HepG2 (cell line): ENCODE data around the gene AASDHPPT. TPM values are rescaled to one million over a fixed set of nuclear protein-coding genes. Genes with fewer than 3 reads are reported as not detected.

ENCODE experiments used
- ATAC-seq: fragments of 200-7000 bp; cut with Tn5 transposase; 3 replicates; pipeline ENCODE4 v1.9.1; 2020; ENCODE audit warnings: mild to moderate bottlenecking, moderate library complexity
- BruUV-seq: library from RNA; stranded (reverse); fragments of 400-500 nt; replicated peaks from 2 replicates; lab custom pipeline; 2021; lab: Mats Ljungman, UMichigan
- CTCF ChIA-PET: fragments of 300-600 bp; formaldehyde crosslinking; extraction: SDS; loops from one replicate; lab custom pipeline; 2021; ENCODE audit warnings: low total read pairs, inconsistent platforms, low intra/inter-chr PET ratio; lab: Yijun Ruan, JAX
- POLR2A ChIA-PET: fragments of 350-600 bp; sonication (Branson Sonifier 250); formaldehyde crosslinking; loops from one replicate; lab custom pipeline; 2020; ENCODE audit warnings: antibody characterized with exemption, inconsistent platforms; lab: Yijun Ruan, JAX
- DNase-seq: peaks from one replicate; pipeline ENCODE4 v3.0.0-alpha.2; 2015; ENCODE audit warnings: low spot score
- FAIRE-seq: peaks from 3 replicates; lab custom pipeline; 2011; peaks lifted over from hg19 to GRCh38; lab: Jason Lieb, UNC
- H2AFZ ChIP-seq: one replicate; pipeline ENCODE4 v1.6.1; 2011; ENCODE audit warnings: low read length, inconsistent platforms
- H3K27ac ChIP-seq: fragments of 300-600 bp; 3 replicates; pipeline ENCODE4 v1.8.0; 2011; ENCODE audit warnings: mixed run types, mild to moderate bottlenecking, mixed read lengths, low read length, inconsistent platforms; ENCODE audit not compliant: insufficient read depth; ENCODE audit errors: extremely low read length
- H3K27me3 ChIP-seq, 2 experiments: fragments of 200-600 bp in 1 of 2; 2 replicates in 1 of 2; 3 replicates in 1 of 2; pipeline versions ENCODE4 v1.6.0 to v1.8.0; 2011; ENCODE audit warnings: low read length in 2 of 2, mild to moderate bottlenecking in 2 of 2, moderate library complexity in 2 of 2, inconsistent platforms in 1 of 2; ENCODE audit not compliant: insufficient read depth in 2 of 2, control insufficient read depth in 1 of 2
- H3K36me3 ChIP-seq, 2 experiments: fragments of 200-600 bp in 1 of 2; replicated peaks in 1 of 2; 2 replicates in 1 of 2; 3 replicates in 1 of 2; pipeline versions ENCODE4 v1.5.1 to v1.8.0; 2011; ENCODE audit warnings: low read length in 2 of 2, inconsistent platforms in 1 of 2; ENCODE audit not compliant: insufficient read depth in 2 of 2, control insufficient read depth in 1 of 2
- H3K4me1 ChIP-seq: 2 replicates; pipeline ENCODE4 v1.5.1; 2012; ENCODE audit warnings: low read length, inconsistent platforms; ENCODE audit not compliant: insufficient read depth
- H3K4me2 ChIP-seq: 2 replicates; pipeline ENCODE4 v1.6.0; 2011; ENCODE audit warnings: low read depth, low read length, inconsistent platforms
- H3K4me3 ChIP-seq, 3 experiments: fragments of 200-600 bp in 1 of 3; sonication (generic), shearing (Covaris generic) in 1 of 3; replicated peaks in 1 of 3; 2 replicates each; pipeline ENCODE4 v1.5.1; 2011 to 2016; ENCODE audit warnings: low read length in 3 of 3, inconsistent platforms in 2 of 3, low read depth in 2 of 3, mild to moderate bottlenecking in 2 of 3, control low read depth in 1 of 3, mixed read lengths in 1 of 3; ENCODE audit not compliant: insufficient read depth in 1 of 3
- H3K79me2 ChIP-seq: one replicate; pipeline ENCODE4 v1.6.1; 2011; ENCODE audit warnings: low read length, inconsistent platforms; ENCODE audit not compliant: insufficient read depth
- H3K9ac ChIP-seq: 2 replicates; pipeline ENCODE4 v1.6.0; 2011; ENCODE audit warnings: mild to moderate bottlenecking, low read depth, low read length, inconsistent platforms; ENCODE audit not compliant: insufficient read depth
- H3K9me3 ChIP-seq: 2 replicates; pipeline ENCODE4 v1.5.1; 2012; ENCODE audit warnings: mild to moderate bottlenecking, low read length
- H4K20me1 ChIP-seq: 2 replicates; pipeline ENCODE4 v1.6.0; 2011; ENCODE audit warnings: inconsistent platforms, mild to moderate bottlenecking, low read length, moderate library complexity; ENCODE audit not compliant: insufficient read depth
- AHDC1 ChIP-seq: sonication (generic); formaldehyde crosslinking; IDR thresholded peaks from 2 replicates; pipeline ENCODE4 v1.5.1; 2020; ENCODE audit warnings: mild to moderate bottlenecking, missing genetic modification reagents, borderline replicate concordance
- KAT2B ChIP-seq: fragments of 150-350 bp; IDR thresholded peaks from 2 replicates; pipeline ENCODE4 v1.6.1; 2014; ENCODE audit warnings: low read depth, low read length, borderline replicate concordance
- MLLT10 ChIP-seq: sonication (generic); formaldehyde crosslinking; IDR thresholded peaks from 2 replicates; pipeline ENCODE4 v1.4.0; 2020; ENCODE audit warnings: missing genetic modification reagents
- MYC ChIP-seq: sonication (generic); formaldehyde crosslinking; IDR thresholded peaks from 2 replicates; pipeline ENCODE4 v1.9.0; 2021; ENCODE audit warnings: missing genetic modification reagents, borderline replicate concordance
- SNAPC2 ChIP-seq: sonication (generic); formaldehyde crosslinking; IDR thresholded peaks from 2 replicates; pipeline ENCODE4 v1.8.1; 2022; ENCODE audit warnings: mild to moderate bottlenecking, missing genetic modification reagents
- WGBS: methylation state at CpG from one replicate; pipeline ENCODE4 v1.1.6; 2017; ENCODE audit warnings: low lambda C conversion rate; 5-methylcytosine and 5-hydroxymethylcytosine counted together
- in situ Hi-C: cut with HindIII; loops from 2 replicates; pipeline ENCODE4 v1.10.0; 2017; ENCODE audit warnings: low pct_unique_long_range_greater_than_20kb; ENCODE audit not compliant: extremely low pct_ligation_motif_present
- intact Hi-C: fragments of 100-400 bp; cut with micrococcal nuclease; formaldehyde crosslinking; loops from one replicate; pipeline ENCODE4 v1.10.0; 2022; ENCODE audit not compliant: unreplicated experiment
- polyA plus RNA-seq, 8 experiments: library from polyadenylated mRNA; depleted of rRNA in 3 of 8; stranded (reverse) in 7 of 8; unstranded in 1 of 8; fragments of >200 nt; fragmentation: Illumina TruSeq in 4 of 8; extraction: Trizol in 4 of 8; gene quantifications; 2 replicates each; pipeline versions ENCODE4 v1.2.1 to v1.2.3, GENCODE V29; 2011 to 2016; ENCODE audit warnings: low read depth in 4 of 8, missing spikeins in 1 of 8, mixed read lengths in 1 of 8; ENCODE audit not compliant: insufficient read depth in 1 of 8
- total RNA-seq, 5 experiments: library from RNA; depleted of rRNA; stranded (reverse); fragments of >200 nt; fragmentation: Illumina TruSeq; extraction: Trizol; gene quantifications; 2 replicates each; pipeline ENCODE4 v1.2.3, GENCODE V29; 2016; ENCODE audit warnings: low read depth in 1 of 5
- TF ChIP-seq, protein P1 (sequence below): IDR thresholded peaks from 2 replicates; pipeline ENCODE4 v1.6.1; 2012; ENCODE audit warnings: low read depth, low read length, improper control_type of control experiment

Gene AASDHPPT
- total and polyA plus RNA-seq, 2 of the 13 experiments (the other 11 are each of a cell fraction or from before 2014, with no cell fraction given) = 20.2 to 43.7 TPM

DNA sequence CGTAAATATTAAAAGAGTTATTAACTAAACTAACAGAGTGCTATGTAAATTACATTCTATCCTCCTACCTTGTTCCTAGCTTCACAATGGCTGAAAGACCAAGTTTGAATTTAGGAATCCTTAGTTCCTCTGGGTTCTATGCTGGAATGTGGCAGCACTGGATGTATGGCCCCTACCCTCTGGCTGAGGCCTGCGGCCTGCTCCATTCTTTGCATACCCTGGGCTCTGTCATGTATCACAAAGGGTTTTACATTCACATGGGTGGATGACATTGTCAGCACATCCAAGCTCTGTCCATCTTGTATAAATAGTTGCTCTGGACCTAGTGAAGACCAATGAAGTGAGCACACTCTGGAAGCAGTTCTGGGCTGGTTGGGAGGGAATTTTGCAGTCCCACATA lies 54.5 kb downstream of the AASDHPPT start:
- DNase-seq (no peak), FAIRE-seq (no peak)
- Histone ChIP-seq H3K27me3 (no peaks in the 10 kb centered on the region), H3K79me2 (no peaks in the 10 kb centered on the region), H3K4me2 (no peak overlapping the region), H3K4me1 (no peaks in the 10 kb centered on the region), H2AFZ (no peak overlapping the region), H4K20me1 (no peaks in the 10 kb centered on the region), H3K9me3 (no peaks in the 10 kb centered on the region)
- intact Hi-C loops = no loop called here
- in situ Hi-C loops = no loop called here
- POLR2A ChIA-PET = no interaction called here
- no TSS peak for BruUV-seq
- WGBS = 48% methylated on average over 1 of the region's 2 CpGs
- TF ChIP-seq AHDC1 (CRISPR knock-in tag) (no peak), MLLT10 (CRISPR knock-in tag) (no peak), MYC (CRISPR knock-in tag) (no peak), KAT2B (no peak), SNAPC2 (CRISPR knock-in tag) (no peak)
- TF ChIP-seq, protein P1, sequence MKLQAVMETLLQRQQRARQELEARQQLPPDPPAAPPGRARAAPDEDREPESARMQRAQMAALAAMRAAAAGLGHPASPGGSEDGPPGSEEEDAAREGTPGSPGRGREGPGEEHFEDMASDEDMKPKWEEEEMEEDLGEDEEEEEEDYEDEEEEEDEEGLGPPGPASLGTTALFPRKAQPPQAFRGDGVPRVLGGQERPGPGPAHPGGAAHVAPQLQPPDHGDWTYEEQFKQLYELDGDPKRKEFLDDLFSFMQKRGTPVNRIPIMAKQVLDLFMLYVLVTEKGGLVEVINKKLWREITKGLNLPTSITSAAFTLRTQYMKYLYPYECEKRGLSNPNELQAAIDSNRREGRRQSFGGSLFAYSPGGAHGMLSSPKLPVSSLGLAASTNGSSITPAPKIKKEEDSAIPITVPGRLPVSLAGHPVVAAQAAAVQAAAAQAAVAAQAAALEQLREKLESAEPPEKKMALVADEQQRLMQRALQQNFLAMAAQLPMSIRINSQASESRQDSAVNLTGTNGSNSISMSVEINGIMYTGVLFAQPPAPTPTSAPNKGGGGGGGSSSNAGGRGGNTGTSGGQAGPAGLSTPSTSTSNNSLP = no peak
- TF ChIP-seq, all 625 proteins: peak for 0
- CTCF ChIA-PET = no interaction called here
- H3K36me3 ChIP-seq = no peaks in the 10 kb centered on the region
- no peak for ATAC-seq
- H3K4me3 ChIP-seq = no peak overlapping the region
- H3K9ac ChIP-seq = no peak overlapping the region
- H3K27ac ChIP-seq = no peak overlapping the region
